Ureter (tissue), 1 donor: Measurements from ENCODE around the gene OBSCN. TPM values are rescaled to one million over a fixed set of nuclear protein-coding genes. Genes with fewer than 3 reads are reported as not detected.

ENCODE experiments used
- DNase-seq: peaks from one replicate; pipeline ENCODE4 v3.0.0-alpha.2; 2020; ENCODE audit warnings: low spot score
- total RNA-seq: library from RNA; stranded (reverse); gene quantifications from one replicate; pipeline ENCODE4 v1.2.4, GENCODE V29; 2023
- donor health status: DM: yes; HTN: yes; CAD: no.

The OBSCN gene
- total RNA-seq, 1 donor from 2014 or later: 42.2 TPM

GRCh38 chr1:228339059-228339704 lies 131.3 kb downstream of the OBSCN start:
- DNase-seq: no peak

DNA sequence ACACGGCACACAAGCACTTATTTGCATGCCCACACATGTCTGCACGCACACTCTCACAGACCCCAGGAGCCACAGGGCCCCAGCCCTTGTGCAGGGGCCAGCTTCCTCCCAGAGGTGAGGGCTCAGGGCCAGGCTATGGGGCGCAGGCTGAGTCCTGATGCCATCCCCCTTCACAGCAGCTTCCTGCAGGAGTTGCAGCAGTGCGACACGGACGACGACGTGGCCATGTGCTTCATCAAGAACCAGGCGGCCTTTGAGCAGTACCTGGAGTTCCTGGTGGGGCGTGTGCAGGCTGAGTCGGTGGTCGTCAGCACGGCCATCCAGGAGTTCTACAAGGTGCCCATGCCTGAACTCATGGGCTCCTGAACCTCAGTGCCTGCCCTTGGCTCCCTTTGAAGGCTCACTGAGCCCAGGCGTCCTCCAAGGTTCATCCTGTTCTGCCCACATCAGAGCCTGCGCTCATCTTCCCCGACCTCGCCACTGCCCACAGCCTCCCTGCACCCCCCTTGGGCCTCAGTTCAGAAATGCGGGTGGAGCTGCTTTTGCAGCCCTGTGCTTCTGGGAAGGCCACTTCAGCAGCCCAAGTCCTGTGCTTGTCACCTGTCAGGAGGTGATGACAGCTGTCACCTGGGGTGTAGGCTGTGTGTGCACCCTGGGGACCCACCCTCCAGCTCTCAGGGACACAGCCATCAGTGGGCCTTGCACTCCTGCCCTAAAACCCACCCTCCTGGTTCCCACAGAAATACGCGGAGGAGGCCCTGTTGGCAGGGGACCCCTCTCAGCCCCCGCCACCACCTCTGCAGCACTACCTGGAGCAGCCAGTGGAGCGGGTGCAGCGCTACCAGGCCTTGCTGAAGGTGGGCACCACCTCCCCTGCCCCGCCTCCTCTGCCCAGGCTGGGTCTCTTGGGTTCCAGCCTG lies 132.2 kb downstream of the OBSCN start:
- no peak for DNase-seq

- DNase-seq: no peak
Observed at GRCh38 chr1:228340686-228341449, 133.0 kb downstream of the OBSCN start.

- no peak for DNase-seq
Observed at GRCh38 chr1:228341450-228341813, 133.6 kb downstream of the OBSCN start.

DNA sequence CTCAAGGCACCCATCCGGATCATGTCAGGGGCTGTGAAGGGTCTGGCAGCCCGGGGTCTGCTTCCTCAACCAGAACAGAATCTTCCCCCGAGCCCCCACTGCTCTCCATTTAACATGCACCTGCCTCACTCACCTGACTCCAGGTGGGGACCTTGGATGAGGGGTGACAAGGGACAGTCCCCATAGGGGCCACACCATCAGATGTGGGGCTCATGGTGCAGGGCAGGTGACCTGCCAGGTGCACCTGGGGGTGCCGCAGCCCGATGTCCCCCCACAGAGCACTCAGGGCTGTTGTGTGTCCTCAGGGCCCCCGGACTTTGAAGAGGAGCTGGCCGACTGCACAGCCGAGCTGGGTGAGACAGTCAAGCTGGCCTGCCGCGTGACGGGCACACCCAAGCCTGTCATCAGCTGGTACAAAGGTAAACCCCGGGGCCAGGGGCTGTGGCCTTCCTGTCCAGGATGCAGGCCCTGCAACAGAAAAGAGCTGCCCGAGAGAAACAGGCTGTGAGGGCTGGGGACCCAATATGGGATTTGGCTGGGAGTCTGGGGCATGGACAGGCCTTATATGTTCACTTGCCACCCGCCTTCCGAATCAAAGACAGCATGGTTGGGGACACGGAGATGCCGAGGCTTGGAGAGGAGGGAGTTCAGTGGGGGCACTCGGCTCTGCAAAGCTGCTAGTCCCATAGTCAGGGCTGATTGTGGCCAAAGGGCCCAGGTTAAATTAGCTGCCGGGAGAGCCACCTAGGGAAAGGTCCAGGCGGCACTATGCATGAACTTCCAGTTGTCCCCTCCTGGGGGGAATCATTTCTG lies 134.2 kb downstream of the OBSCN start:
- no peak for DNase-seq

DNA sequence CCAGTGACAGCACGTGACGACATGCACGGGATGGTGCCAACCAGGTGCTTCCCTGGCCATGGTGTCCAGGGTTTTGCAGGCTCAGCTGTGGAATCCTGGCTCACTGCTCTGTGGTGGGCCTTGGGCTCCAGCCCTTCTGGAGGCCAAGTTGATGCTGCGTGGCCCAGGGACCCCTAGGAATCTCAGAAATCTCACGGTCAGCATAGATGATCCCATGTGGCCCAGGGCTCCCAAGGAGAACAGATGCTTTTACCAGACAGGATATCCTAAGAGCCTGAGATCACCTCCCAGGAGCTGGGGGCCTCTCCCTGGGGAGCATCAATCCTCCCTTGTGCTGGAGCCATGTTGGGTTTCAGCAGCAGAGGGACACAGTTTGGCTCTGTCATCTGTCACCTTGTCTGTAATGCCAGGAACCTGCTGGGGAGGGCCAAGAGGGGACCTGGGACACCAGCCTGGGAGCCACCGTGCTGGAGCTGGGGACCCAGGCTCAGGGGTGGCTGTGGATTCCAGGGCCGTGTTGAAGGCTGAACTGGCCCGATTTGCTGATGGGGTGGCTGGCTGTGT lies 134.9 kb downstream of the OBSCN start:
- no peak for DNase-seq

DNA sequence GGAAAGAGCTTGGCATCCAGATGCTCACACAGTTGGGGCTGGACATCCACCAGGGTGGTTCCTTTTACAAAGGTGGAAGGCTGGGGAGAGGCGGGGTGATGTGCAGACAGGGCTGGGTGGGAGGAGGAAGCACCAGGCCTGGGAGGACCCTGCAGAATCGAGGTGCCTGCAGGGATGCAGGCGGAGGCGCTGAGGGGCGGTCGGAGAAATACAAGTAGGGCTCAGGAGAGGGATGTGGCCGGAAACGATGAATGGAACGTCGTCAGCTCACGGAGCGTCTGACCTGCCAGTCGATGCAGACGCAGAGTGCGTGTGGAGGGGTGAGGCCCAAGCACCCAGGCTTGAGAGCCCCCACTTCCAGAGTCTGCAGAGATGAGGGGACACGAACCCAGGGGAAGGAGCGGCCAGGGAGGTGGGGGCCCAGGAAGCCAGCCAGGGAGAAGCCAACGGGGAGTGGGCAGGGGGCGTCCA lies 135.4 kb downstream of the OBSCN start:
- DNase-seq: no peak

GRCh38 chr1:228344631-228345072 lies 136.8 kb downstream of the OBSCN start:
- no peak for DNase-seq

- no peak for DNase-seq
Observed at GRCh38 chr1:228345201-228345930, 137.5 kb downstream of the OBSCN start.

DNA sequence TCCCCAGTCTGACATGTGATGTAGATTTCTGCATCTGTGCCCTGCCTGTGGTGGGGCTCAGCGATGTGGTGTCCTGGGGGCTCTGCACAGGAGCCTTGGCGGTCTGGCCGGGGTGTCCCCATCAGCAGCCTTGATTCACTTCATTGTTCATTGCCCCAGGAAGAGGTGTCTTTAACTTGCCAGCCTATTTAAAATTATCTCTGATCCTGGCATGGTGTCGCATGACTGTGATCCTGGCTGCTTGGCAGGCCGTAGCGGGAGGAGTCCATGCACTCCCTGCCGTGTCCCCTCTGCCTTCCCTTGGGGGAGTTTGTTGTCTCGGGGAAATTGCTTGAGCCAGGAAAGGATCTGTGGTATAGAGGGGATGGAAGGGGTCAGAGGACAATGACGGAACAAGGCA lies 138.9 kb downstream of the OBSCN start:
- DNase-seq: no peak

GRCh38 chr1:228347181-228347580 lies 139.3 kb downstream of the OBSCN start:
- no peak for DNase-seq

DNA sequence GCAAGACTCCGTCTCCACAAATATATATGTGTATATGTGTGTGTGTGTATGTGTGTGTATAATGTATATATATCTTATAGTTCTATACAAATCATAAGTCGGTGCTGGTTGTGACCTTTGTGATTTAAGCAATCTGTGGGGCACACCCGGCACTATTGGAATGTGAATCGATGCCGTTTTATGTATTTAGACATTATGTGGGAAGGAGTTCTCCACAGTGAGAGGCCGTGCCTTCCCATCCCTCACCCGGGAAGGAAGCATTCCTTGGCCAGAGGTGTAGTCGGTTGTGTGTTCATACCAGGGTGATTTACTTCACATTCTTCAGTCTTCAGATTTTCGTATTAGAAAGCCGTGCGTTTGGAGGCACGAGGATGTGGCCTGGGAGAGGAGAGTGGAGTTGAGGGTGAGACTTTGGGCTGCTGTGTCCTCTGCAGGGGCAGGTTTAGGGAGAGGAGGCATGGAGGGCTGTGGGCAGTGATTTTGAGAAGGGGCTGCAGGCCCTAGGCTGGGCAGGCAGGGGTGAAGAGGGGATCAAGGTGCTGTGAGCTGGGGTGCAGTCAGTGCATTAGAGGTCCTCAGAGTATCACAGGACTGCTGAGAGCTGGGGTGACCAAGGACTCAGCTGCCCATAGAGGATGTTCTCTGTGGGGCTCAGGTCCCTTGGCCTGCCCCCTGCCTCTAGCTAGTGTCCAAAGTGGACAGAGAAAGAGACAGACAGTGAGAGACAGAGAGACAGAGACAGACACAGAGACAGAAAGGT lies 141.0 kb downstream of the OBSCN start:
- no peak for DNase-seq

GRCh38 chr1:228349701-228350171 lies 141.9 kb downstream of the OBSCN start:
- no peak for DNase-seq

DNA sequence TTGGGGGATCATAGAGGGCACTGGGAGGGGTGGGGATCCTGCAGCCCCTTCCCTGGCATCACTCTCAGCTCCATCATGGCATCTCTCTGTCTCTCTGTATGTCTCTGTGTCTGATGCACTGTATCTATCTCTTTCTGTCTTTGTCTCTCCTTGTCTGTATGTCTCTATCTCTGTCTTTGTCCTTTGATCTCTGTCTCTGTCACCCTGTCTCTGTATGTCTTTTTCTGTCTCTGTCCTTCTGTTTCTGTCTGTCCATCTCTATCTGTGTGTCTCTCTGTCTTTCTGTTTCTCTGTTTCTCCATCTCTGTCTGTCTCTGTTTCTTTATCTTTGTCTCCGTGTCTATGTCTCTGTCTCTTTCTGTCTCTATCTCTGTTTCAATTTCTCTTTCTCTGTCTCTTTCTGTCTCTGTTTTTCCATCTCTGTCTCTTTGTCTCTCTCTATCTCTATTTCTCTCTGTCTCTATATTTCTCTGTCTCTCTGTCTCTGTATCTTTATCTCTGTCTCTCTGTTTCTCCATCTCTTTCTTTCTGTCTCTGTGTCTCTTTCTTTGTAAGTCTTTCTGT lies 142.4 kb downstream of the OBSCN start:
- no peak for DNase-seq

DNA sequence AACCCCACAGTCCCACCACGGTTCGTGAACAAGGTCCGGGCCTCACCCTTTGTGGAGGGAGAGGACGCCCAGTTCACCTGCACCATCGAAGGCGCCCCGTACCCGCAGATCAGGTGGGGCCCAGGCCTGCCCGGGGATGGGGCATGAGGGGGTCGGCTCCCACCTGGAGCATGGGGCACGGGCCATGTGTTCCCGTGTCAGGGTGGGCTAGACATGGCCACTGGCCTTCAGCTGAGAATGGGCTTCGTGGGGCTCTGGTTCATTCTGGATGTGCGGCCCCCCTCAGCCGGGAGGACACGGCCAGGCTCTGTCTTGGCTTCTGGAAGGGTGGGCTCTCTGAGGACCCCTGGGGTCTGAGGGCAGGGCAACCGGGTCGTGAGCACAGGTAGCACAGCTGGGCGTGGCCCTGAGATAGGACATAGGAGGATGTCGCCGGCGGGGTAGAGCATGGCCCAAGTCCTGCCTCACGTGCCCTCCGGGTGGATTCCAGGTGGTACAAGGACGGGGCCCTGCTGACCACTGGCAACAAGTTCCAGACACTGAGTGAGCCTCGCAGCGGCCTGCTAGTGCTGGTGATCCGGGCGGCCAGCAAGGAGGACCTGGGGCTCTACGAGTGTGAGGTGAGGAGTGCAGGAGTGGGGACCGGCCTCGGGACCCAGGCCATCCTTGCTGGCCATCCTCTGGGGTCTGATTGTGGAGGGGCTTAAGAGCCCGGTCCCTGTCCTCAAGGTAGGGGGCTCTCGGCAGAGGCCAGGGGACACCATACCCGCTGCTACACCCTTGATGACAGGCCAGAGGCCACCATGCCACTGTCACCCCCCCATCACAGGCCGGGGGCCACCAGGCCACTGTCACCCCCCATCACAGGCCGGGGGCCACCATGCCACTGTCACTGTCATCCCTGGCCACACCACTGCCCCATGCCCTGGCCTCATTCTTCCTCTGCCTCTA lies 143.3 kb downstream of the OBSCN start:
- no peak for DNase-seq

DNA sequence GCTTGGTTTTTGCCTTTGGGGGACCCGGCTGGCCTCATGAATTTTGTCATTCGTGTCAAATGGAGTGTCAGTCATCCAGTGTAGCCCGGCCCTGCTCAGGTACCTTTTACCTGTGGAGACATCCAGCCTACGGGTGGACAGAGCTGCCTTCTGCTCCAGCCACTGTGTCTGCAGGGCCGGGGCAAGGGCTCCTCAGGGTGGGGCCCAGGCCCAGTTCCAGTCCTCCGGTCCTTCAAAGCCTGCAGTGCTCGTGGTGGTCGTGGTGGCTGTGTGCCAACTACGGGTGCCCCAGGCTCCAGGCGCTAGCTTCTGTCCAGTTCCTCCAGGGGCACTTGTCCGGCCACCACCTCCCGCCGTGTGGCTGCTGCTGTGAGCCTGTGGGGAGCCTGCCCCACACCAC lies 144.0 kb downstream of the OBSCN start:
- DNase-seq: no peak

DNA sequence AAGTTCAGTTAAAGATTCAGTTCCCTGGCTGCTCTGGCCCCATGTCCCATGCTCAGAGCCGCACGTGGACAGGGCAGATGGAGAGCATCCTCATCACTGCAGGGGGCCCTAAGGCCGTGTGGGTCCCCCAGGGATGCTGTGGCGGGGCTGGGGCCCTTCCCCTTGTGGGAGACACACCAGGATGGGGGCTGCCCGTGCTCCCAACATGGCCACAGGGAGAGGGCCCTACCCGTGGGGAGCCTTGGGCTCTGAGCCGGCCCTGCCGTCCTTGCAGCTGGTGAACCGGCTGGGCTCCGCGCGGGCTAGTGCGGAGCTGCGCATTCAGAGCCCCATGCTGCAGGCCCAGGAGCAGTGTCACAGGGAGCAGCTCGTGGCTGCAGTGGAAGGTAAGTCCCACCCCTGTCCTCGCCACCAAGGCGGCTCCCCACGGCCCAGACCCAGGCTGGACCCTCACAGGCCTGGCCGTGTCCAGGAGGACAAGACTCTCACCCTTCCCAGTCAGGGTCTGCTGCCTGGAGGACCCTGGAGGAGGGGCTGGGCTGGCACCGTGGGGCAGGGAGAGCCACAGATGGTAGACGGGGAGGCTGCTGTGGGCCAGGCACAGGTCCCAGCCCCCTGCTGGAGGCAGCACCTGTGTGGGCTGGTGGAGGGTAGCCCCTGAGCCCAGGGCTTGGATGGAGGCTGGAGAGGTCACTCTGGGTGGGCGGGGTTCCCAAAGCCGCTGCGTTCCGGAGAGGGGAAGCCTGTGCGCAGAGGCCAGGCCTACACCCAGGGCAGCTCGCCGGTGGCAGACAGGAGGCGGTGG lies 145.0 kb downstream of the OBSCN start:
- no peak for DNase-seq
